A549 treated with Hydrocortisone at 1 μM for 4 hours (cell line): ENCODE results near the gene PTRH2. TPM values are rescaled to one million over a fixed set of nuclear protein-coding genes. Genes with fewer than 3 reads are reported as not detected.

Experiments used
- total RNA-seq: library from RNA; stranded (reverse); fragments of 200-300 nt; extraction: Qiagen RNA extraction; gene quantifications from 5 replicates; pipeline ENCODE4 v1.2.3, GENCODE V29; 2022

PTRH2 gene
- total RNA-seq: 98.9 to 114 TPM (median 104 TPM) in 5 replicates

DNA sequence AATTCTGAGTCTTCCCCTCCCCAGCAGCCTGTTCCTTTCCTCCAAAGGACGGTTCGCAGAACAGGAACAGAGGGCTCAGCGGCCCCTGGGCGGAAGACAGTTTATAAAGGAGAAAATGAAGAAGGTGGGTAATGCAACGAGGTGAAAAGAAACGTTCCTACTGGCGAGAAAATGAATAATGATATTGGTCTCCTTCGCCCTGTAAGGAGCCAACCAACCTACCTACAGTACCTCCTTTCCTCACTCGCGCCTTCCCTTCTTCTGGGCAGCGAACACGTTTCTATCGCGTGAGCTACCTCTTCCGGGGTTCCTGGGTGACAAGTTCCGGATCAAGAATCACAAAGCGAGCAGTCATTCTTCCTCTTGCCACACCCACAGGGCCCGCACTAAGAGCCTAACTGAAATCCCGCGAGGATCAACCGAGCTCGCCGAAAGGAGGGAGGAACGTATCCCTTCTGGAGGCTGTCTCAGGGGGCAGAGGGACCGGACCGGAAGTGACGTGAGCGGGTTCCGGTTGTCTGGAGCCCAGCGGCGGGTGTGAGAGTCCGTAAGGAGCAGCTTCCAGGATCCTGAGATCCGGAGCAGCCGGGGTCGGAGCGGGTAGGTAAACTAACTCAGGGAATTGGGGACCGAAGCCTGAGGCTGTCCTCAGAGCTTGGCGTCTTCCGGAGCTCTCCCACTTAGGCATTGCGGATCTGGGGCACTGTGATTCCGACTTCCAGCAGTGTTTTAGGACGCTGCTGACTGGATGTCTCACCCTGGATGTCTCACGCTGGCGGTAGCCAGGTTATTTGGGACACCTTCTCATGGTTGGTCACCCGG, at the start of gene PTRH2, which contains the start of gene VMP1:
Gene PTRH2, minus strand, starts transcription at position 282 of the 822 bp plus-strand sequence. CDS start 9,452 bp downstream, outside the sequence.
Gene VMP1, plus strand, starts transcription at position 506 of the 822 bp plus-strand sequence. CDS start 23,793 bp downstream, outside the sequence.

Other genes with a start within 250 kb of the PTRH2 start
- gene DHX40, start 141.8 kb downstream of the PTRH2 start, total RNA-seq: 30.2 to 51.7 TPM (median 38.5 TPM) in 5 replicates
- 173 to 248 TPM (median 185 TPM) in 5 replicates for gene CLTC, start 87.5 kb downstream of the PTRH2 start, total RNA-seq
- 134 to 222 TPM (median 155 TPM) in 5 replicates for gene VMP1, start 224 bp upstream of the PTRH2 start, total RNA-seq
- 10.1 to 14.4 TPM (median 11.0 TPM) in 5 replicates for gene TUBD1, start 185.5 kb upstream of the PTRH2 start, total RNA-seq
- 35.9 to 67.2 TPM (median 45.5 TPM) in 5 replicates for gene RPS6KB1, start 185.7 kb upstream of the PTRH2 start, total RNA-seq